ENCODE data around the gene SCN8A.
"Not testable (repeated sequence)": the region's sequence is repeated elsewhere in the genome, so short reads cannot be mapped to it uniquely, and the experiment has no call there.

DNA sequence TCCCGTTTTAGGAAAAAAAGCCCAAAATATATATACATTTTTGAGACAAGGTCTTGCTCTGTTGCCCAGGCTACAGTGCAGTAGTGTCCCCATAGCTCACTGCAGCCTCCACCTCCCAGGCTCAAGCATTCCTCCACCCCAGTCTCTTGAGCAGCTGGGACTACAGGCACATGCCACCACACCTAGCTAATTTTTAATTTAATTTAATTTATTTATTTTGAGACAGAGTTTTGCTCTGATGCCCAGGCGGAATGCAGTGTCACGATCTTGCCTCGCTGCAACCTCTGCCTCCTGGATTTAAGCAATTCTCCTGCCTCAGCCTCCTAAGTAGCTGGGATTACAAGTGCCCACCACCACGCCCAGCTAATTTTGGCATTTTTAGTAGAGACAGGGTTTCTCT lies 240.8 kb downstream of the SCN8A start:
- not testable (repeated sequence) for TF ChIP-seq POLR2A, POLR2AphosphoS5 (IDR thresholded peaks at IDR 0.05; ENCODE audit: low read depth, low read length)
